Measurements from ENCODE around the gene NIT2. TPM values are rescaled to one million over a fixed set of nuclear protein-coding genes. Genes with fewer than 3 reads are reported as not detected.

Gene NIT2
- total and polyA plus RNA-seq, 2 of the 4 experiments (the other 2 are of a cell fraction): 12.4 to 27.1 TPM

DNA sequence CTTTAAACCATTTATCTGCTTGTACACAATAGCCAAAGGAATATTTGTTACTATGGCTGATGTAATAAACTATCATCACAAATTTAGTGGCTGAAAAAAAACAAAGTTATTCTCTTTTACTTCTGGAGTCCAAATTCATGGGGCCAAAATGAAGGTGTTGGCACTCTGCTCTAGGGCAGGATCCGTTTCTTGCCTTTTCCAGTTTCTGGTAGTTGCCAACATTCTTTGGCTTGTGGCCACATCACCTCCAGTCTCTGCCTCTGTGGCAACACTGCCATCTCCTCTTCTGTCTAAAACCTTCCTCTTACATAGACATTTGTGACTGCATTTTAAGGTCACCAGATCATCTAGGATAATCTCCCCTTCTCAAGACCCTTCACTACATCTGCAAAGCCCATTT, 27.3 kb downstream of the NIT2 start:
- intact Hi-C loops (cut with micrococcal nuclease): no loop called here
- Histone ChIP-seq H3K9me3 (ENCODE audit: control insufficient read depth, insufficient read depth, low read length) (peaks cover 4% of the 10 kb centered on the region), H3K27ac (ENCODE audit: insufficient read depth, low read length) (no peak overlapping the region), H3K9ac (ENCODE audit: low read depth, low read length) (no peak overlapping the region), H3K27me3 (ENCODE audit: control insufficient read depth, insufficient read depth, low read length) (no peaks in the 10 kb centered on the region), H3K79me1 (ENCODE audit: low read depth in 1 of 2, low read length in 2 of 2) (no peaks in the 10 kb centered on the region; a peak in 1 of 4 replicates), H3K9me1 (ENCODE audit: insufficient read depth, low read length) (0 out of 2 replicates have a peak, but pooled peaks cover 2% of the 10 kb centered on the region), H4K20me1 (ENCODE audit: insufficient read depth, low read length) (no peaks in the 10 kb centered on the region), H3K36me3 (ENCODE audit: control insufficient read depth, insufficient read depth, low read length) (peaks cover 28% of the 10 kb centered on the region), H3K4me2 (ENCODE audit: low read depth, low read length) (no peak overlapping the region), H2AK9ac (replicated peaks; ENCODE audit: low read depth, low read length, poor library complexity) (no peak overlapping the region), H2BK15ac (ENCODE audit: low read depth, low read length) (no peak overlapping the region), H2AK5ac (ENCODE audit: low read depth, low read length) (no peak overlapping the region), H3K4ac (ENCODE audit: low read depth, low read length) (no peak overlapping the region), H3K56ac (ENCODE audit: extremely low read depth, insufficient read depth, low read length) (no peak overlapping the region), H2AFZ (replicated peaks; ENCODE audit: low read length, poor library complexity) (no peak overlapping the region), H4K8ac (ENCODE audit: low read depth in 2 of 2, low read length in 2 of 2) (no peak overlapping the region), H3K4me1 (ENCODE audit: control insufficient read depth, insufficient read depth, low read length) (no peaks in the 10 kb centered on the region), H3K14ac (replicated peaks; ENCODE audit: low read depth, low read length) (no peak overlapping the region), H2BK5ac (ENCODE audit: low read depth, low read length, poor library complexity, severe bottlenecking) (no peak overlapping the region), H3K4me3 (ENCODE audit: insufficient read depth, low read depth, low read length) (no peak overlapping the region), H3K23ac (ENCODE audit: low read depth, low read length) (no peak overlapping the region), H3K18ac (ENCODE audit: low read depth, low read length) (no peak overlapping the region), H4K91ac (ENCODE audit: insufficient read depth, low read depth, low read length) (no peak overlapping the region), H4K5ac (ENCODE audit: low read depth, low read length) (no peak overlapping the region), H2BK20ac (ENCODE audit: low read depth, low read length) (no peak overlapping the region), H2BK120ac (ENCODE audit: low read depth, low read length) (no peak overlapping the region)
- DNase-seq (no peak), ATAC-seq (ENCODE audit: low read depth) (no peak)
- BruUV-seq (replicated peaks): no TSS peak
- TF ChIP-seq, protein P1, sequence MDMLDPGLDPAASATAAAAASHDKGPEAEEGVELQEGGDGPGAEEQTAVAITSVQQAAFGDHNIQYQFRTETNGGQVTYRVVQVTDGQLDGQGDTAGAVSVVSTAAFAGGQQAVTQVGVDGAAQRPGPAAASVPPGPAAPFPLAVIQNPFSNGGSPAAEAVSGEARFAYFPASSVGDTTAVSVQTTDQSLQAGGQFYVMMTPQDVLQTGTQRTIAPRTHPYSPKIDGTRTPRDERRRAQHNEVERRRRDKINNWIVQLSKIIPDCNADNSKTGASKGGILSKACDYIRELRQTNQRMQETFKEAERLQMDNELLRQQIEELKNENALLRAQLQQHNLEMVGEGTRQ (IDR thresholded peaks at IDR 0.05; ENCODE audit: low read depth, low read length): no peak
- TF ChIP-seq RAD21 (IDR thresholded peaks at IDR 0.05; ENCODE audit: low read length): no peak
- TF ChIP-seq ELK1 (IDR thresholded peaks at IDR 0.05; ENCODE audit: borderline replicate concordance, low read depth, low read length): no peak
- TF ChIP-seq MAFK (IDR thresholded peaks at IDR 0.05; ENCODE audit: low read depth, low read length): no peak
- no peak for TF ChIP-seq BHLHE40 (IDR thresholded peaks at IDR 0.05; ENCODE audit: low read depth, low read length)
- TF ChIP-seq FOS (IDR thresholded peaks at IDR 0.05; ENCODE audit: low read depth, low read length): no peak
- in situ Hi-C loops (cut with MboI; ENCODE audit: low sequenced_read_pairs): no loop called here
- ChIA-PET CTCF (no interaction called here), POLR2A (ENCODE audit: unreplicated experiment) (no interaction called here)
- dilution Hi-C loops (cut with HindIII; ENCODE audit: low sequenced_read_pairs, unreplicated experiment): no loop called here
- 100% methylated on average over 1 of the region's 1 CpG; no CpG with 5 or more reads in 1 of the 2 experiments for WGBS, 2 experiments (ENCODE audit: extremely low coverage in 2 of 2, insufficient read length in 1 of 2)
